Ishikawa (cell line): ENCODE measurements around the gene ATG101.

Source experiments
- CEBPB ChIP-seq: IDR thresholded peaks from 2 replicates; pipeline ENCODE4 v1.6.1; 2012
- CREB1 ChIP-seq: IDR thresholded peaks from 2 replicates; pipeline ENCODE4 v1.6.1; 2012; ENCODE audit warnings: low read depth
- EGR1 ChIP-seq: IDR thresholded peaks from 2 replicates; pipeline ENCODE4 v1.6.1; 2012
- EP300 ChIP-seq: IDR thresholded peaks from 2 replicates; pipeline ENCODE4 v1.6.1; 2012; ENCODE audit warnings: borderline replicate concordance
- NFIC ChIP-seq: IDR thresholded peaks from 2 replicates; pipeline ENCODE4 v1.6.1; 2012
- RAD21 ChIP-seq: IDR thresholded peaks from 2 replicates; pipeline ENCODE4 v1.6.1; 2012; ENCODE audit warnings: low read depth
- TAF1 ChIP-seq: IDR thresholded peaks from 2 replicates; pipeline ENCODE4 v1.6.1; 2012; ENCODE audit warnings: low read depth, mild to moderate bottlenecking
- TCF12 ChIP-seq: IDR thresholded peaks from 2 replicates; pipeline ENCODE4 v1.6.1; 2012; ENCODE audit warnings: low read depth
- YY1 ChIP-seq: IDR thresholded peaks from 2 replicates; pipeline ENCODE4 v1.6.1; 2012; ENCODE audit warnings: low read depth
- TF ChIP-seq, protein P1 (sequence below): IDR thresholded peaks from 2 replicates; pipeline ENCODE4 v1.6.1; 2012; ENCODE audit warnings: low read depth, mild to moderate bottlenecking
- TF ChIP-seq, protein P2 (sequence below): IDR thresholded peaks from 2 replicates; pipeline ENCODE4 v1.6.1; 2012
- TF ChIP-seq, protein P3 (sequence below): IDR thresholded peaks from 2 replicates; pipeline ENCODE4 v1.6.1; 2012

DNA sequence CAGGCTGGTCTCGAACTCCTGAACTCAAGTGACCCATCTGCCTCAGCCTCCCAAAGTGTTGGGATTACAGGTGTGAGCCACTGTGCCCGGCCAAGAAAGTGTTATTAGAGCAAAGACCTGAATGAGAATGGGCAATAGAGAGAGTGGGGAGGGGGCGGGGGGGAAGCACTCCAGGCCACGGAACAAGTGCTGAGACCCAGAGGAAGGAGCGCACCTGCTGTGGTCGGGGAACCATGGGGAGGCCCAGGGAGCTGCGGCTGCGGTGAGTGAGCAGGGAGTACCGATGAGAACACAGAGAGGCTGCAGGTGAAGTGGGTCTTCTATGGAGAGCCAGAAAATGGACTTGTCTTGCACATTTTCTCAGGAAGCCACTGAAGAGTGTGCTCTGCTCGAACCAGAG lies 20.5 kb downstream of the ATG101 start:
- TF ChIP-seq, protein P1, sequence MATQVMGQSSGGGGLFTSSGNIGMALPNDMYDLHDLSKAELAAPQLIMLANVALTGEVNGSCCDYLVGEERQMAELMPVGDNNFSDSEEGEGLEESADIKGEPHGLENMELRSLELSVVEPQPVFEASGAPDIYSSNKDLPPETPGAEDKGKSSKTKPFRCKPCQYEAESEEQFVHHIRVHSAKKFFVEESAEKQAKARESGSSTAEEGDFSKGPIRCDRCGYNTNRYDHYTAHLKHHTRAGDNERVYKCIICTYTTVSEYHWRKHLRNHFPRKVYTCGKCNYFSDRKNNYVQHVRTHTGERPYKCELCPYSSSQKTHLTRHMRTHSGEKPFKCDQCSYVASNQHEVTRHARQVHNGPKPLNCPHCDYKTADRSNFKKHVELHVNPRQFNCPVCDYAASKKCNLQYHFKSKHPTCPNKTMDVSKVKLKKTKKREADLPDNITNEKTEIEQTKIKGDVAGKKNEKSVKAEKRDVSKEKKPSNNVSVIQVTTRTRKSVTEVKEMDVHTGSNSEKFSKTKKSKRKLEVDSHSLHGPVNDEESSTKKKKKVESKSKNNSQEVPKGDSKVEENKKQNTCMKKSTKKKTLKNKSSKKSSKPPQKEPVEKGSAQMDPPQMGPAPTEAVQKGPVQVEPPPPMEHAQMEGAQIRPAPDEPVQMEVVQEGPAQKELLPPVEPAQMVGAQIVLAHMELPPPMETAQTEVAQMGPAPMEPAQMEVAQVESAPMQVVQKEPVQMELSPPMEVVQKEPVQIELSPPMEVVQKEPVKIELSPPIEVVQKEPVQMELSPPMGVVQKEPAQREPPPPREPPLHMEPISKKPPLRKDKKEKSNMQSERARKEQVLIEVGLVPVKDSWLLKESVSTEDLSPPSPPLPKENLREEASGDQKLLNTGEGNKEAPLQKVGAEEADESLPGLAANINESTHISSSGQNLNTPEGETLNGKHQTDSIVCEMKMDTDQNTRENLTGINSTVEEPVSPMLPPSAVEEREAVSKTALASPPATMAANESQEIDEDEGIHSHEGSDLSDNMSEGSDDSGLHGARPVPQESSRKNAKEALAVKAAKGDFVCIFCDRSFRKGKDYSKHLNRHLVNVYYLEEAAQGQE: no peak
- no peak for TF ChIP-seq TCF12
- TF ChIP-seq, protein P2, sequence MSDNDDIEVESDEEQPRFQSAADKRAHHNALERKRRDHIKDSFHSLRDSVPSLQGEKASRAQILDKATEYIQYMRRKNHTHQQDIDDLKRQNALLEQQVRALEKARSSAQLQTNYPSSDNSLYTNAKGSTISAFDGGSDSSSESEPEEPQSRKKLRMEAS: no peak
- no peak for TF ChIP-seq TAF1
- TF ChIP-seq CEBPB: no peak
- no peak for TF ChIP-seq YY1
- TF ChIP-seq EP300: no peak
- no peak for TF ChIP-seq CREB1
- no peak for TF ChIP-seq NFIC
- TF ChIP-seq RAD21: no peak
- TF ChIP-seq, protein P3, sequence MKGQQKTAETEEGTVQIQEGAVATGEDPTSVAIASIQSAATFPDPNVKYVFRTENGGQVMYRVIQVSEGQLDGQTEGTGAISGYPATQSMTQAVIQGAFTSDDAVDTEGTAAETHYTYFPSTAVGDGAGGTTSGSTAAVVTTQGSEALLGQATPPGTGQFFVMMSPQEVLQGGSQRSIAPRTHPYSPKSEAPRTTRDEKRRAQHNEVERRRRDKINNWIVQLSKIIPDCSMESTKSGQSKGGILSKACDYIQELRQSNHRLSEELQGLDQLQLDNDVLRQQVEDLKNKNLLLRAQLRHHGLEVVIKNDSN: no peak
- no peak for TF ChIP-seq EGR1
